Measurements from ENCODE around the gene SCO2. TPM values are rescaled to one million over a fixed set of nuclear protein-coding genes. Genes with fewer than 3 reads are reported as not detected.
A peak's percentile ranks its signal among the peaks of the same experiment; 100 is the strongest.

SCO2 gene
- total RNA-seq, 1 experiment from 2014 or later, result 2.4 TPM

DNA sequence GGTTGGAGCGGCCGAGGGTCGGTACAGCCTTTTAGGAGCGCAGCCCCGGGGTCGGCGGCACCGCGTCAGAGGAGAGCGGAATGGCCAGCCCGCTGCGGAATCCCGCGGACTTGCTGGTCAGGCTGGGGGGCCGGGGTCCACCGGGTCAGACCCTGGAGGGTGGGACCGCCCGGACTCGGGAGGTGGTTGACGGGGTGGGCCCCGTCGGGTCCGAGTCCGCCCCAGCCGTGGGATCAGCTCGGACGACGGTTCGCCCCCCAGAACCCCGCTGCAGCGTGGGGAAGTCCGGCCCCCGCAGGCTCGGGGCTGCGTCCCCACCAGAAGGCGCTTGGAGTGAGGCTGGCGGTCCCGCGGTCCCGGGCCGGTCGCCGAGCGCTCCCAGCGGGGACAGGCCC, 44.4 kb downstream of the SCO2 start:
- no peaks in the 10 kb centered on the region for H3K36me3 Mint-ChIP-seq (ENCODE audit: insufficient read depth, unreplicated experiment)
- TF ChIP-seq, protein P1, sequence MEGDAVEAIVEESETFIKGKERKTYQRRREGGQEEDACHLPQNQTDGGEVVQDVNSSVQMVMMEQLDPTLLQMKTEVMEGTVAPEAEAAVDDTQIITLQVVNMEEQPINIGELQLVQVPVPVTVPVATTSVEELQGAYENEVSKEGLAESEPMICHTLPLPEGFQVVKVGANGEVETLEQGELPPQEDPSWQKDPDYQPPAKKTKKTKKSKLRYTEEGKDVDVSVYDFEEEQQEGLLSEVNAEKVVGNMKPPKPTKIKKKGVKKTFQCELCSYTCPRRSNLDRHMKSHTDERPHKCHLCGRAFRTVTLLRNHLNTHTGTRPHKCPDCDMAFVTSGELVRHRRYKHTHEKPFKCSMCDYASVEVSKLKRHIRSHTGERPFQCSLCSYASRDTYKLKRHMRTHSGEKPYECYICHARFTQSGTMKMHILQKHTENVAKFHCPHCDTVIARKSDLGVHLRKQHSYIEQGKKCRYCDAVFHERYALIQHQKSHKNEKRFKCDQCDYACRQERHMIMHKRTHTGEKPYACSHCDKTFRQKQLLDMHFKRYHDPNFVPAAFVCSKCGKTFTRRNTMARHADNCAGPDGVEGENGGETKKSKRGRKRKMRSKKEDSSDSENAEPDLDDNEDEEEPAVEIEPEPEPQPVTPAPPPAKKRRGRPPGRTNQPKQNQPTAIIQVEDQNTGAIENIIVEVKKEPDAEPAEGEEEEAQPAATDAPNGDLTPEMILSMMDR (IDR thresholded peaks at IDR 0.05; ENCODE audit: unreplicated experiment), result no peak
- CTCF ChIA-PET, result no interaction called here
- H3K4me1 Mint-ChIP-seq (ENCODE audit: insufficient read depth, unreplicated experiment), result peaks cover 22% of the 10 kb centered on the region
- H3K9me3 Mint-ChIP-seq (ENCODE audit: unreplicated experiment), result no peaks in the 10 kb centered on the region
- no peaks in the 10 kb centered on the region for H3K27me3 Mint-ChIP-seq (ENCODE audit: insufficient read depth, unreplicated experiment)
- intact Hi-C loops (cut with micrococcal nuclease), result no loop called here
- POLR2A ChIA-PET, result interaction anchor here (1.0 kb wide), 1 partner anchor 39 kb away, joined by 3 read pairs; no protein-coding TSS in a partner anchor
- DNase-seq (ENCODE audit: unreplicated experiment), result no peak
- no TSS peak for BruUV-seq (replicated peaks)
- peak overlapping the region; percentile 50 for H3K4me3 Mint-ChIP-seq (ENCODE audit: unreplicated experiment)
- H3K27ac Mint-ChIP-seq (ENCODE audit: low read depth, unreplicated experiment), result no peak overlapping the region

DNA sequence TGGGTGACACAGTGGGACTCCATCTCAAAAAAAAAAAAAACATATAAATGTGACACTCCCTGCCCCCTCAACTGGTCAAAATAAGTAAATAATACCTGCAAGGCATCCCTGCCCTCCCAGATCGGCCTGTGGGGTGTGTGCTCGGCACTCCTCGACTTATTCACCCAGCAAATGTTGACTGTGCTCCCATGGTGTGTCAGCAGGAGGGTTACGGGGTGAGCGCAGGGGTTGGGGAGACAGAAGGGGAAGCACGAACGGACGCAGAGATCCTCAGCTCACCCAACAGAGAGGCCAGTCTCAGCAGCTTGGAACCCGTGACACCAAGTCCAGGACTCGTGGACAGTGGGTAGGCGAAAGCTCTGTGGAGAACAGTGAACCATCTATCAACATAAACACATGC, 45.7 kb downstream of the SCO2 start:
- BruUV-seq (replicated peaks), result no TSS peak
- H3K9me3 Mint-ChIP-seq (ENCODE audit: unreplicated experiment), result no peaks in the 10 kb centered on the region
- H3K36me3 Mint-ChIP-seq (ENCODE audit: insufficient read depth, unreplicated experiment), result no peaks in the 10 kb centered on the region
- DNase-seq (ENCODE audit: unreplicated experiment), result no peak
- TF ChIP-seq, protein P1 (IDR thresholded peaks at IDR 0.05; ENCODE audit: unreplicated experiment), result no peak
- ChIA-PET CTCF (interaction anchor here (0.6 kb wide), 1 partner anchor 210 kb away, joined by 4 read pairs; no protein-coding TSS in a partner anchor), POLR2A (interaction anchor here (0.7 to 1.0 kb wide), 2 partner anchors 38 to 102 kb away, joined by 3 read pairs; no protein-coding TSS in a partner anchor)
- intact Hi-C loops (cut with micrococcal nuclease), result no loop called here
- H3K4me1 Mint-ChIP-seq (ENCODE audit: insufficient read depth, unreplicated experiment), result peaks cover 12% of the 10 kb centered on the region
- no peaks in the 10 kb centered on the region for H3K27me3 Mint-ChIP-seq (ENCODE audit: insufficient read depth, unreplicated experiment)
- H3K4me3 Mint-ChIP-seq (ENCODE audit: unreplicated experiment), result peak overlapping the region; percentile 50
- H3K27ac Mint-ChIP-seq (ENCODE audit: low read depth, unreplicated experiment), result no peak overlapping the region

DNA sequence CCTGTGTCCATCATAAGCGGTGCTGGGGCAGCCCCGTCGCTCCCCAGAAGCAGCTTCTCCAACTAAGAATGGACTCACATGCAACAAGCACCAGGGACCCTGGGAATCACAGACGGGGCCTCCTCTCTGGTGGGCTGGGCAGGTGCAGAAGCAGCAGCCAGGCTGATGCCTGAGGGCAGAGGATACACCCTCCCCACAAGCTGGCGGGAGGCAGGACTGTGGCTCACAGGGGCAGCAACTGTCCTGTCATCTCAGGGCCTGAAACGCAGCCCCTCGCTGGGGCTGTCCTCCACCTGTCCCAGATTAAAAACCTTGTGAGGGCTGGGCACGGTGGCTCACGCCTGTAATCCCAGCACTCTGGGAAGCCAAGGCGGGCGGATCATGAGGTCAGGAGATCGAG, 47.5 kb downstream of the SCO2 start:
- DNase-seq (ENCODE audit: unreplicated experiment), result no peak
- no peak overlapping the region for H3K27ac Mint-ChIP-seq (ENCODE audit: low read depth, unreplicated experiment)
- CTCF ChIA-PET, result interaction anchor here (0.6 to 1.7 kb wide), 3 partner anchors 19 to 43 kb away, joined by 3 to 5 read pairs (median 3); no protein-coding TSS in a partner anchor
- intact Hi-C loops (cut with micrococcal nuclease), result no loop called here
- H3K9me3 Mint-ChIP-seq (ENCODE audit: unreplicated experiment), result no peaks in the 10 kb centered on the region
- TF ChIP-seq, protein P1 (IDR thresholded peaks at IDR 0.05; ENCODE audit: unreplicated experiment), result no peak
- POLR2A ChIA-PET, result no interaction called here
- no peak overlapping the region for H3K4me3 Mint-ChIP-seq (ENCODE audit: unreplicated experiment)
- H3K4me1 Mint-ChIP-seq (ENCODE audit: insufficient read depth, unreplicated experiment), result peaks cover 24% of the 10 kb centered on the region
- no TSS peak for BruUV-seq (replicated peaks)
- H3K27me3 Mint-ChIP-seq (ENCODE audit: insufficient read depth, unreplicated experiment), result no peaks in the 10 kb centered on the region
- peaks cover 14% of the 10 kb centered on the region for H3K36me3 Mint-ChIP-seq (ENCODE audit: insufficient read depth, unreplicated experiment)

DNA sequence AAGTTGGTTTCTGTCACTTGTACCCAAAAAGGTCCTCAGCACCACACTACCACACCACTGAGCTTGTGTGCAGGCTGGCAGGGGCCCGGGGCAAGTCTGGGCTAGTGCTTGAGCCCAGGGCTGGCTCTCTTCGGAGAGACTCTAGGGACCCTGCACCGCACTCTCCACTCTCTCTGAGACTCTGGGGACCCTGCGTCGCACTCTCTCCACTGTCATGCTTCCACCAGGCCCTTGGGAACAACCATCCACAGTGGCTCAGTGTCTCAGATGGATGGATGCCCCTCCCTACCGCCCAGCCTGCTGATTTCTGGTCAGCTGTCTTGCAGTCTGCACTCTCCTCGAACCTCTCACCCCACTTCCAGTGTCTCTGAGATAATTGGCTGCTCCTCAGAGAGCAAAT, 48.5 kb downstream of the SCO2 start:
- Mint-ChIP-seq H3K27ac (ENCODE audit: low read depth, unreplicated experiment) (no peak overlapping the region), H3K4me3 (ENCODE audit: unreplicated experiment) (peak overlapping the region; percentile 36), H3K36me3 (ENCODE audit: insufficient read depth, unreplicated experiment) (peaks cover 14% of the 10 kb centered on the region), H3K9me3 (ENCODE audit: unreplicated experiment) (no peaks in the 10 kb centered on the region), H3K4me1 (ENCODE audit: insufficient read depth, unreplicated experiment) (peaks cover 27% of the 10 kb centered on the region), H3K27me3 (ENCODE audit: insufficient read depth, unreplicated experiment) (no peaks in the 10 kb centered on the region)
- TF ChIP-seq, protein P1 (IDR thresholded peaks at IDR 0.05; ENCODE audit: unreplicated experiment), result no peak
- DNase-seq (ENCODE audit: unreplicated experiment), result no peak
- POLR2A ChIA-PET, result interaction anchor here (0.8 to 1.6 kb wide), 2 partner anchors 48 to 106 kb away, joined by 3 to 4 read pairs; partner anchors contain the start of gene CHKB
- CTCF ChIA-PET, result interaction anchor here (0.6 kb wide), 2 partner anchors 25 to 235 kb away, joined by 3 to 4 read pairs; no protein-coding TSS in a partner anchor
- intact Hi-C loops (cut with micrococcal nuclease), result no loop called here
- no TSS peak for BruUV-seq (replicated peaks)

All from MCF 10A (cell line).